PC-3 (cell line): Measurements from ENCODE around the gene AGPAT3. TPM values are rescaled to one million over a fixed set of nuclear protein-coding genes. Genes with fewer than 3 reads are reported as not detected.

Experiments
- ATAC-seq: fragments of 200-7000 bp; cut with Tn5 transposase; 2 replicates; pipeline ENCODE4 v1.9.1; 2020; ENCODE audit warnings: mild to moderate bottlenecking, moderate library complexity
- BruUV-seq: library from RNA; stranded (reverse); fragments of 400-500 nt; replicated peaks from 2 replicates; lab custom pipeline; 2021; lab: Mats Ljungman, UMichigan
- CTCF ChIA-PET: fragments of 300-600 bp; sonication (Branson Sonifier 250); formaldehyde crosslinking; loops from one replicate; lab custom pipeline; 2022; ENCODE audit warnings: antibody characterized with exemption; lab: Charles Lee
- POLR2A ChIA-PET: fragments of 300-600 bp; sonication (Branson Sonifier 250); formaldehyde crosslinking; loops from one replicate; lab custom pipeline; 2022; ENCODE audit warnings: antibody characterized with exemption; ENCODE audit not compliant: unreplicated experiment; lab: Charles Lee
- DNase-seq: peaks from one replicate; pipeline ENCODE4 v3.0.0-alpha.2; 2015
- H2AFZ ChIP-seq: fragments of 300-600 bp; sonication (generic); 2 replicates; pipeline ENCODE4 v1.6.0; 2016; ENCODE audit warnings: antibody characterized with exemption, low read length
- H3F3A ChIP-seq: fragments of 300-600 bp; sonication (generic); one replicate; pipeline ENCODE4 v1.6.0; 2017; ENCODE audit warnings: antibody characterized with exemption, low read length, control low read depth, mild to moderate bottlenecking; ENCODE audit not compliant: unreplicated experiment
- H3K27ac ChIP-seq: fragments of 300-600 bp; sonication (generic); 2 replicates; pipeline ENCODE4 v1.5.1; 2016; ENCODE audit warnings: mild to moderate bottlenecking, low read length
- H3K27me3 ChIP-seq: fragments of 300-600 bp; sonication (generic); 2 replicates; pipeline ENCODE4 v1.6.1; 2016; ENCODE audit warnings: low read length, mixed read lengths
- H3K36me3 ChIP-seq: fragments of 300-600 bp; sonication (generic); 2 replicates; pipeline ENCODE4 v1.6.1; 2016; ENCODE audit warnings: low read depth, mixed run types, low read length, mixed read lengths
- H3K4me1 ChIP-seq: fragments of 300-600 bp; sonication (generic); 2 replicates; pipeline ENCODE4 v1.5.1; 2016; ENCODE audit warnings: low read length; ENCODE audit not compliant: insufficient read depth
- H3K4me2 ChIP-seq: fragments of 300-600 bp; sonication (generic); 2 replicates; pipeline ENCODE4 v1.6.0; 2016; ENCODE audit warnings: low read length
- H3K4me3 ChIP-seq: fragments of 300-600 bp; sonication (generic); 2 replicates; pipeline ENCODE4 v1.5.1; 2016; ENCODE audit warnings: mild to moderate bottlenecking, low read length, mixed read lengths
- H3K79me2 ChIP-seq: fragments of 300-600 bp; sonication (generic); 2 replicates; pipeline ENCODE4 v1.6.1; 2017; ENCODE audit warnings: low read length, mixed read lengths
- H3K9ac ChIP-seq: fragments of 300-600 bp; sonication (generic); 2 replicates; pipeline ENCODE4 v1.6.0; 2016; ENCODE audit warnings: mild to moderate bottlenecking, low read length
- H3K9me2 ChIP-seq: fragments of 300-600 bp; sonication (generic); replicated peaks from 2 replicates; pipeline ENCODE4 v1.6.1; 2016; ENCODE audit warnings: mixed run types, low read length, mixed read lengths
- H3K9me3 ChIP-seq: fragments of 300-600 bp; sonication (generic); 2 replicates; pipeline ENCODE4 v1.6.1; 2016; ENCODE audit warnings: low read length, mixed read lengths
- H4K20me1 ChIP-seq: fragments of 300-600 bp; sonication (generic); 2 replicates; pipeline ENCODE4 v1.6.1; 2016; ENCODE audit warnings: low read length, mixed read lengths
- EZH2 ChIP-seq: fragments of 300-600 bp; sonication (generic); IDR thresholded peaks from one replicate; pipeline ENCODE4 v1.6.1; 2017; ENCODE audit warnings: antibody characterized with exemption, mild to moderate bottlenecking, low read length; ENCODE audit not compliant: unreplicated experiment
- EZH2phosphoT487 ChIP-seq: fragments of 300-600 bp; sonication (generic); IDR thresholded peaks from 2 replicates; pipeline ENCODE4 v1.6.1; 2018; ENCODE audit warnings: mild to moderate bottlenecking, antibody characterized with exemption, low read length, borderline replicate concordance
- intact Hi-C: fragments of 100-400 bp; cut with micrococcal nuclease; formaldehyde crosslinking; loops from 2 replicates; pipeline ENCODE4 v1.9.0; 2023
- total RNA-seq: library from RNA; depleted of rRNA; stranded (reverse); fragments of >200 nt; gene quantifications from 2 replicates; pipeline ENCODE4 v1.2.3, GENCODE V29; 2014
- TF ChIP-seq, protein P1 (sequence below): fragments of 300-600 bp; sonication (generic); conservative IDR thresholded peaks from 2 replicates; pipeline ENCODE4 v1.5.1; 2017; ENCODE audit warnings: antibody characterized with exemption, low read depth, mild to moderate bottlenecking, low read length

Gene AGPAT3
- total RNA-seq, 1 experiment from 2014 or later, result 76.1 TPM

DNA sequence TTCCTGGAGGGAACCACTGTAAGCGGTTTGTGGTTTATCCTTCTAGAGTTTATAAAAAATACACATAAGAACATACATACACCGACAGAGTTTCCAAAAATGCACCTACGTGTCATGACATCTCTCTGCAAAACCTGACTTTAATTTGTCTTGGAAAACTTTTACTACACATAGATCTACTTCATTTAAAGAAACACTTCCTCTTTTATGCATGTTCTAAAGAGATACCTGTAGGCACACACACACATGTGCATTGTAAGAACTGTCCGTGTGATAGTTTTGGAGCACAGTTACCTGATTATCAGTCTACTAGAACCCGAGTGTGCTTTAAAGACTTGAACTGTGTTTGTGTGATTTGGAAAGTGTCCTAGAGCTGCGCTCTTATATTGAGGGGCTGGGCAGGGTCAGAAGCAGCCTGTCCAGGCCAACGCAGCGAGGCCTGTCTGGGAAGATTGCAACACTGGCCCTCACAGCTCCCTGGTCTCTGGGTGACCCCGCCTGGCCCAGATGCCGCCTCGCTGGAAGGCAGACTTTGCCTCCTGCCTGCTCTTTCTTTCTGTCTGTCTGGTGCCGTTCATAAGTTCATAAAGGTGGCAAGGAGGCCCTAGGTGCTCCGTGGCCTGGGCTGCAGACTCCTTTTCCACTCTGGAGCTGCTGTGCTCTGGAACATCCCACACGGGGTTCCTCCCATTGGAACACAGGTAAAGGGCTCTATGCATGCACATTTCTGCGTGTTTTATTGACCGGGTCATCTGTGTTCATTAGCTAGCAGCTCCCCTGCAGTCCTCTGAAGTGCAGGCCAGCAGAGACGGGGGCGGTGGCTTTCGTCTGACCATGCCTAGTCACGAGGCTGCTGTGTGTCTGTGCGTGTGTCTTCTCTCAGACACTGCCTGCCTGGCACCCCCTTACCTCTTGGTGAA lies 46.3 kb downstream of the AGPAT3 start:
- H3K9me3 ChIP-seq, result no peaks in the 10 kb centered on the region
- H3K4me2 ChIP-seq, result no peak overlapping the region
- ChIA-PET CTCF (no interaction called here), POLR2A (no interaction called here)
- no peaks in the 10 kb centered on the region for H3F3A ChIP-seq
- intact Hi-C loops, result no loop called here
- H3K27me3 ChIP-seq, result no peaks in the 10 kb centered on the region
- H3K9ac ChIP-seq, result no peak overlapping the region
- no peaks in the 10 kb centered on the region for H4K20me1 ChIP-seq
- no peak overlapping the region for H3K4me3 ChIP-seq
- H3K36me3 ChIP-seq, result peaks cover 15% of the 10 kb centered on the region; the same call in 1 of the 2 replicates
- H3K4me1 ChIP-seq, result no peaks in the 10 kb centered on the region
- no peak overlapping the region for H2AFZ ChIP-seq
- H3K79me2 ChIP-seq, result peaks cover 33% of the 10 kb centered on the region
- ATAC-seq (no peak), DNase-seq (no peak)
- no peak for TF ChIP-seq EZH2
- BruUV-seq, result no TSS peak
- H3K9me2 ChIP-seq, result no peaks in the 10 kb centered on the region
- no peak overlapping the region for H3K27ac ChIP-seq

DNA sequence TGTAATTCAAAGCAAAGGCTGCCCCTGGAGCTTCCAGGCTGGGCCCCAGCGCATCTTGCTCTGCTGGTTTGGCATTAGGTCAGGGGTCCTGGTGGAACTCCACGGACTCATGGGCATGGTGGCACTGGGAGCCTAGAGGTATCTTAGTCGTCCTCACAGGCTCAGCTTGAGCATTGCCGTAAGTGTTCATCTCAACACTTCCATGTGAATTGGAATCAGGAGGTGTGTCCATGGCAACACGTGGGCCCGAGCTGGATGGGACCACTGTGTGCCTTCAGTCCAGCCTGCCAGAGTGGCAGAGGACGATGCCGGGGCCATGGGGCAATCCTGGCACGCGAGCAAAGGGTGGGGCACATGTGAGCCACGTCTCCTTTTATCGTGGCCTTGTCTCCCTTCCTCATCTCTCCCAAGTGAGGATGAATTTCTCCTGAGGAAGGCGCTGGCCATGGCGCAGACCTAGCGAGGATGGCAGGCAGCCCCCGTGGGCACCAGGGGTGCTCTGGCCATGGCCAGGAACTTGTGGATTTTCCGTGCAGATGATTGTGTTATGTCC lies 47.0 kb downstream of the AGPAT3 start:
- CTCF ChIA-PET, result no interaction called here
- Histone ChIP-seq H3K4me1 (no peaks in the 10 kb centered on the region), H3K36me3 (peaks cover 15% of the 10 kb centered on the region; the same call in 1 of the 2 replicates), H3K27ac (no peak overlapping the region), H3K9me2 (no peaks in the 10 kb centered on the region), H3F3A (no peaks in the 10 kb centered on the region), H3K4me3 (no peak overlapping the region), H3K27me3 (no peaks in the 10 kb centered on the region), H4K20me1 (no peaks in the 10 kb centered on the region), H3K79me2 (peaks cover 41% of the 10 kb centered on the region), H3K9me3 (no peaks in the 10 kb centered on the region), H3K9ac (no peak overlapping the region), H3K4me2 (no peak overlapping the region), H2AFZ (no peak overlapping the region)
- DNase-seq, result no peak
- intact Hi-C loops, result no loop called here
- TF ChIP-seq EZH2phosphoT487, result no peak
- TF ChIP-seq EZH2, result no peak
- TF ChIP-seq, protein P1, sequence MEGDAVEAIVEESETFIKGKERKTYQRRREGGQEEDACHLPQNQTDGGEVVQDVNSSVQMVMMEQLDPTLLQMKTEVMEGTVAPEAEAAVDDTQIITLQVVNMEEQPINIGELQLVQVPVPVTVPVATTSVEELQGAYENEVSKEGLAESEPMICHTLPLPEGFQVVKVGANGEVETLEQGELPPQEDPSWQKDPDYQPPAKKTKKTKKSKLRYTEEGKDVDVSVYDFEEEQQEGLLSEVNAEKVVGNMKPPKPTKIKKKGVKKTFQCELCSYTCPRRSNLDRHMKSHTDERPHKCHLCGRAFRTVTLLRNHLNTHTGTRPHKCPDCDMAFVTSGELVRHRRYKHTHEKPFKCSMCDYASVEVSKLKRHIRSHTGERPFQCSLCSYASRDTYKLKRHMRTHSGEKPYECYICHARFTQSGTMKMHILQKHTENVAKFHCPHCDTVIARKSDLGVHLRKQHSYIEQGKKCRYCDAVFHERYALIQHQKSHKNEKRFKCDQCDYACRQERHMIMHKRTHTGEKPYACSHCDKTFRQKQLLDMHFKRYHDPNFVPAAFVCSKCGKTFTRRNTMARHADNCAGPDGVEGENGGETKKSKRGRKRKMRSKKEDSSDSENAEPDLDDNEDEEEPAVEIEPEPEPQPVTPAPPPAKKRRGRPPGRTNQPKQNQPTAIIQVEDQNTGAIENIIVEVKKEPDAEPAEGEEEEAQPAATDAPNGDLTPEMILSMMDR, result no peak
- no TSS peak for BruUV-seq
- POLR2A ChIA-PET, result no interaction called here
- ATAC-seq, result no peak

DNA sequence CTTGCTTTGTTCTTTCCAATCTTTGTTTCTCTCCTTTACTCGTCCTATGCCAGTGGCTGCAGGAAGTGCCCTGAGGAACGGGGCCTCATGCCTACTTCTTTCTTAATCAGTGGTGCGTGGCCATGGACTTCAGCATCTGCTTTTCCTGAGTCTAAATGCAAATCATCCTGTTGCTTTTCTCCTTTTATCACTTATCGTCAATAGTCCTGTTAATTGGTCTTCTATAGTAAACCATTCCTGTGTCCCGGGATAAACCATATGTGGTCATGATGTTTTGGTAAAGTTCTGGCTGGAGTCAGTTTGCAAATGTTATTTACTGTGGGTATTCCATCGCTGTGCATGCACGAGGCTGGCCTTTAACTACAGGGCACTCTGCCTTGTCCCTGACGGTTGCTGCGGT lies 47.5 kb downstream of the AGPAT3 start:
- intact Hi-C loops, result no loop called here
- BruUV-seq, result no TSS peak
- POLR2A ChIA-PET, result no interaction called here

More for the DNA sequence above, 47.5 kb downstream of the AGPAT3 start:
- no peak for DNase-seq
- Histone ChIP-seq H3K9me3 (no peaks in the 10 kb centered on the region), H3K9me2 (no peaks in the 10 kb centered on the region), H3K79me2 (peaks cover 46% of the 10 kb centered on the region), H3F3A (no peaks in the 10 kb centered on the region), H3K36me3 (peaks cover 15% of the 10 kb centered on the region; the same call in 1 of the 2 replicates), H3K27ac (no peak overlapping the region), H3K4me3 (no peak overlapping the region), H3K4me2 (no peak overlapping the region), H2AFZ (no peak overlapping the region), H3K27me3 (no peaks in the 10 kb centered on the region), H4K20me1 (no peaks in the 10 kb centered on the region), H3K9ac (no peak overlapping the region), H3K4me1 (no peaks in the 10 kb centered on the region)
- CTCF ChIA-PET, result no interaction called here
- TF ChIP-seq EZH2phosphoT487, result no peak
- TF ChIP-seq, protein P1, result no peak
- TF ChIP-seq EZH2, result no peak
- ATAC-seq, result no peak
